ENCODE data around the gene OARD1. TPM values are rescaled to one million over a fixed set of nuclear protein-coding genes. Genes with fewer than 3 reads are reported as not detected.

Gene OARD1
- total RNA-seq, 2 donors from 2014 or later = 62.7 to 73.1 TPM

DNA sequence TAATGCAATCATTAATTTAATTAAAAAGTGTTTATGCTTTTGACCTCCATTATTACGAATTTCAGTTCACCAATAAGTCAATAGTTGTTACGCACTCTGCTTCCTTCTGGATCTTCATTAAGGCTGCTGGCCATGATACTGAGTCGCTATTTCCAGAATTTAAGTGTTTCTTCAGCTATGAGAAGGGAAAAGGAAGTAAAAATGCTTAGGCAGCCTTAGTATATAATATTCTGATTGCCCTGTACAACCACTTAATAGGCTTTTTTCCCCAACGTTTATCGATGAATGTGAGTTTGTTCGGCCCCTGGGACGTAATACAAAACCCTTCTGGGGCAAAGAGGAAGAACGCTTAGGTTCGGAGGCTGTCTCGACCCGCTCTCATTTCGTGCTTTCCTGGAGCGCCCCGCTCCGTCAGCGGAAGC is 644 bp downstream of the OARD1 start:
- H3K4me1 Mint-ChIP-seq (ENCODE audit: low read depth) = peaks cover 45% of the 10 kb centered on the region
- ATAC-seq (replicated peaks in 1 of 2) (no peak), DNase-seq (peak in 1 of 2 donors; percentile 83)
- peak overlapping the region; percentile 95 for H3K27ac Mint-ChIP-seq
- peak overlapping the region; percentile 94 to 97 for H3K4me3 Mint-ChIP-seq
- H3K27me3 Mint-ChIP-seq (ENCODE audit: low read depth) = no peaks in the 10 kb centered on the region
- peaks cover 16 to 18% of the 10 kb centered on the region in 2 donors for H3K36me3 Mint-ChIP-seq (ENCODE audit: insufficient read depth in 2 of 2)
- H3K9me3 Mint-ChIP-seq = no peaks in the 10 kb centered on the region

DNA sequence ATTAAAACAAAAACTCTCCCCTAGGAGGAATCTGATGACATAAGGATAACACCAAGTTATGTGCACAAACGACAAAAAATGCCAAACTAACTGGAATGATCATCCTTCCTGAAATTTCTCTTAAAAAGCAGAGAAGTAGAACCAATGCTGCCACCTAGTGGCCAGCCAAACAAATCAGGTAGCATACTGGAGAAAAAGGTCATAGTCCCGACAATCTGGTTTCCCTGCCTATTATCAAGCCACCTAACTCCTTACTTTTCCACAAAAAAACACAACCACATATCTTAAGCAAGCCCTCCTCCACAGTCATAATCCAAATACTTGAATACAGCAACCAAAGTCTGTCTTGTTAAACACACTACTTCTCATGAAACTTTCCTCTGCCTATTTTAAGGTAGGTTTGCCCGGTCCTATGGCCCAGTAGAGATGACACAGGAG is 5.3 kb downstream of the OARD1 start:
- DNase-seq (peak; percentile 60 to 61), ATAC-seq (replicated peaks in 1 of 2) (no peak)
- no peaks in the 10 kb centered on the region for H3K9me3 Mint-ChIP-seq
- H3K4me1 Mint-ChIP-seq (ENCODE audit: low read depth) = peaks cover 17% of the 10 kb centered on the region
- peaks cover 12 to 26% of the 10 kb centered on the region in 2 donors for H3K36me3 Mint-ChIP-seq (ENCODE audit: insufficient read depth in 2 of 2)
- H3K27ac Mint-ChIP-seq = peak overlapping the region; percentile 64
- H3K4me3 Mint-ChIP-seq = peak overlapping the region in 1 of 2 donors; percentile 3
- no peaks in the 10 kb centered on the region for H3K27me3 Mint-ChIP-seq (ENCODE audit: low read depth)

DNA sequence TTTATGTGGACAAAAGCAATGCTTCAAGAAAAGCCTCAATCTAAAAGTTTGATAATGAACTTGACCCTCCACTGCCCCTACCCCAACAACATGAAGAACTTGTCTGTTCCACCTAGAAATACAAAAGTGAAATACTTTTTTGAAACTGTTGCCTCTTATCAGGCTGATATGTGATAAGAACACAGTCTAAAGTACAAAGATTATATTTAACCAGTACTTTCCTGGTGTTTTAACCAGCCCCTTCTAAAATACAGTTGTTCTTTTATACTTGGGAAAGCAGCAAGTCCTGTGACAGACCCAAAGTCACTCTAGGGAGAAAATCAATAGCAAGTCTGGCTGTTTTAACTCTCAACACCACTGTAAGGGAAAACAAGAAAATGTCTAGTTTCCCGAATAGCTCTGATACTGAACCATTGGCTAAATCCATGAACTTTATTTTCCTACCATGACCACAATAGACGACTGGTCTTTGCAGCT is 6.6 kb downstream of the OARD1 start:
- Mint-ChIP-seq H3K27ac (no peak overlapping the region), H3K4me1 (ENCODE audit: low read depth) (peaks cover 10% of the 10 kb centered on the region), H3K4me3 (no peak overlapping the region), H3K36me3 (ENCODE audit: insufficient read depth in 2 of 2) (peaks cover 10 to 26% of the 10 kb centered on the region in 2 donors), H3K9me3 (no peaks in the 10 kb centered on the region), H3K27me3 (ENCODE audit: low read depth) (no peaks in the 10 kb centered on the region)
- DNase-seq (no peak), ATAC-seq (replicated peaks in 1 of 2) (no peak)

DNA sequence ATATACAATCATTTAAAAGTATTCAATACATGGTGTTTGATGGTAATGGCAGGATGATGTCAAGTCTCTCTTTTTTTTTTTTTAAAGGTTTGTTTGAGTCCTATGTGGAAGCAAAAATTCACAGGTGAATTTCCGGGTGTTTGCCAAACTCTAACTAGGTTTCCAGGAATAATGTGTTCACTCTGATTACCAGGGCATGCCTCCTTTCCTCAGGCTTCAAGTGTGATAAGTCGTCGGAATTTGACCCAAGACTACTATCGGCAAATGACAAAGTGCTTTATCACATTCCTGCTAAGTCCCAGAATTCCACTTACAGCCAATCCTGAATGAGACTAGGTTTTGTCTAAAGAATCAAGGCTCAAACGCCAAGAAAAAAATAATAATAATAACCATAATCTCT is 7.3 kb downstream of the OARD1 start:
- Mint-ChIP-seq H3K9me3 (no peaks in the 10 kb centered on the region), H3K27me3 (ENCODE audit: low read depth) (no peaks in the 10 kb centered on the region), H3K36me3 (ENCODE audit: insufficient read depth in 2 of 2) (peaks cover 10 to 29% of the 10 kb centered on the region in 2 donors), H3K27ac (no peak overlapping the region), H3K4me1 (ENCODE audit: low read depth) (peaks cover 8% of the 10 kb centered on the region), H3K4me3 (no peak overlapping the region)
- ATAC-seq (replicated peaks in 1 of 2) (no peak), DNase-seq (no peak)

DNA sequence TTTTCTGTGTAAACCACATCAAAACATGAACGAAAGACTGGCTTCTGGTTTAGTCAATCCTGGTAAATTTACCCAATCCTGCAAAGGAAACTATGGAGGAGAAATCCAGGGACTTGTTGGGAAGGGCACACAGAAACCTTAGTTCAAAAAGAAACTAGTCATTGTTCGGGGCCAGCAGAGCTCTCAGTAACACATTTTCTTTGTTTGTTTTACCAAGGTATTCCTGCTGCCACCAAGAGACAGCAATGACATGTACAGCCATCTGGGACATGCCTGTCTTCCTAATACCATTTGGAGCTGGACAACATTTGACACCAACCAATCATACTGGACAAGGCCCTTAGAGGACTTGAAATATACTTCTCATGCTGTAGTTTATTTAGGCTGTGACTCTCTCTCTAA is 8.3 kb downstream of the OARD1 start:
- peaks cover 10 to 29% of the 10 kb centered on the region in 2 donors for H3K36me3 Mint-ChIP-seq (ENCODE audit: insufficient read depth in 2 of 2)
- no peak for ATAC-seq (replicated peaks in 1 of 2)
- no peak for DNase-seq
- H3K4me1 Mint-ChIP-seq (ENCODE audit: low read depth) = peaks cover 8% of the 10 kb centered on the region
- H3K9me3 Mint-ChIP-seq = no peaks in the 10 kb centered on the region
- H3K27ac Mint-ChIP-seq = no peak overlapping the region
- no peak overlapping the region for H3K4me3 Mint-ChIP-seq
- H3K27me3 Mint-ChIP-seq (ENCODE audit: low read depth) = no peaks in the 10 kb centered on the region

DNA sequence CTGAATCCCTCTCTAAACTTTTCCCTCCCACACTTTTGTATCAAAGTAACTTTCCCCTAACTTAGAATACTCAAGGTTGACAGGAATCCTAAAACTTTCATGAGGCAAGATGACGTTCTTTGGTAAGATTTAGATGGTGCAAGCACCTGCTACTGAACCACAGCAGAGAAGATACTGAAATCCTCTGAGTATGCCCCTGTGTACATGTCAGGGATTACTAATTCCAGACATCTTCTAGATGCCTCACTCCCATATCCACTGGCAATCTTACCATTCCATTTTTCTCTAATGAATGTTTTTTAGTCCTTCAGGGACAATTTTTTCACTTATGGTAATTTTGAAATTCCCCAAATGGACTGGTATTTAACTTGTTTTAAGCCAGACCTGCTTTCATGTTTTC is 10.1 kb downstream of the OARD1 start:
- no peak overlapping the region for H3K27ac Mint-ChIP-seq
- H3K4me3 Mint-ChIP-seq = no peak overlapping the region
- DNase-seq (no peak), ATAC-seq (replicated peaks in 1 of 2) (no peak)
- peaks cover 5 to 20% of the 10 kb centered on the region in 2 donors for H3K36me3 Mint-ChIP-seq (ENCODE audit: insufficient read depth in 2 of 2)
- no peaks in the 10 kb centered on the region for H3K27me3 Mint-ChIP-seq (ENCODE audit: low read depth)
- H3K9me3 Mint-ChIP-seq = no peaks in the 10 kb centered on the region
- H3K4me1 Mint-ChIP-seq (ENCODE audit: low read depth) = peaks cover 6% of the 10 kb centered on the region

DNA sequence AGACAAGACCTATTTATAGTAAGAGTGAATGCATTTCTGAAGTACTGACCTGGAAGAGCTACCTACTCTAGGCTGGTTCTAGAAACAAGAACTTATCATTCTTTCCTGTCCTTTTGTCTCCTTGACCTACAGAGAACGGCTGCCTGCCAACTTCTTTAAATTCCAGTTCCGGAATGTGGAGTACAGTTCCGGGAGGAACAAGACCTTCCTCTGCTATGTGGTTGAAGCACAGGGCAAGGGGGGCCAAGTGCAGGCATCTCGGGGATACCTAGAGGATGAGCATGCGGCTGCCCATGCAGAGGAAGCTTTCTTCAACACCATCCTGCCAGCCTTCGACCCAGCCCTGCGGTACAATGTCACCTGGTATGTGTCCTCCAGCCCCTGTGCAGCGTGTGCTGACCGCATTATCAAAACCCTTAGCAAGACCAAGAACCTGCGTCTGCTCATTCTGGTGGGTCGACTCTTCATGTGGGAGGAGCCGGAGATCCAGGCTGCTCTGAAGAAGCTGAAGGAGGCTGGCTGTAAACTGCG is 10.9 kb downstream of the OARD1 start:
- Mint-ChIP-seq H3K4me1 (ENCODE audit: low read depth) (no peaks in the 10 kb centered on the region), H3K9me3 (no peaks in the 10 kb centered on the region), H3K36me3 (ENCODE audit: insufficient read depth in 2 of 2) (peaks cover 2 to 15% of the 10 kb centered on the region in 2 donors), H3K27ac (no peak overlapping the region), H3K27me3 (ENCODE audit: low read depth) (no peaks in the 10 kb centered on the region), H3K4me3 (no peak overlapping the region)
- no peak for ATAC-seq (replicated peaks in 1 of 2)
- DNase-seq = no peak

DNA sequence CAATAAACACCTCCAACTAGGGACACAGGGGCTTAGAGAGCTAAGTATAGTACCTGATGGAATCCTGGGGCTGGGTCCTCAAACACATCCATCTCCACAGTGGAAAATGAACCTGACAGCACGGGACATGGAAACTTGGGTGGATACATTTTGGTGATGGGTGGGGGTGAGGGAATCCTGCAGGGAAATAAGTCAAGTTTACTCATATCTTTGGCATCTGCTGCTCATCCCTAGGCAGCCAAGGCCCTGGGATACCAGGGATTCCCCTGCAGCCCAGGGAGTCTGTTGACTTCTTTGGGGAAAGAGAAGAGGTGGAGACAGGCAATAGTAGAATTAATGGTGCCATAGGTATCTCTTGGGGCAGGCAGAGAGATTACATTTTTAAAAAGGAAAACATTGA is 12.6 kb downstream of the OARD1 start:
- no peak overlapping the region for H3K27ac Mint-ChIP-seq
- peaks cover 2 to 9% of the 10 kb centered on the region in 2 donors for H3K36me3 Mint-ChIP-seq (ENCODE audit: insufficient read depth in 2 of 2)
- H3K9me3 Mint-ChIP-seq = no peaks in the 10 kb centered on the region
- DNase-seq = no peak
- H3K4me3 Mint-ChIP-seq = no peak overlapping the region
- no peaks in the 10 kb centered on the region for H3K4me1 Mint-ChIP-seq (ENCODE audit: low read depth)
- ATAC-seq (replicated peaks in 1 of 2) = no peak
- H3K27me3 Mint-ChIP-seq (ENCODE audit: low read depth) = no peaks in the 10 kb centered on the region

DNA sequence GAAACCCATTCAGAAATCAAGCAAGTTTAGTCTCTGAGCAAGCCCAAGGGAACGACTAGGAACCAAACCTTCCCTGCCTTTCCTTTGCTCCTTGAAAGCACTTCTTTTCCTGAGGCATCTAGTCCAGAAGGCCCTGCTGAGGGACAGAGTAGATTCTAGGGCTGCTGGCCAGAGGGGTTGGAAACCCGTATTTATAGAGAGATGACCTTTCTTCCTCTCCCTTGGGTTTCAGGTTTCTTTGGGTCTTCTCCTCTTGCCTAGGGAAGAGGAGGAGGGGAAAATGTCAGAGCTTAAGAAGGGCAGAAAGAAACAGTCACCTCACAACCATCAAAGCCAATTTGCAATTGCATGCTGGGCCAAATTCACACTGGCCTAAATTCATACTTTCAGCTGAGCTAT is 13.4 kb downstream of the OARD1 start:
- Mint-ChIP-seq H3K36me3 (ENCODE audit: insufficient read depth in 2 of 2) (peaks cover 2 to 7% of the 10 kb centered on the region in 2 donors), H3K27ac (no peak overlapping the region), H3K27me3 (ENCODE audit: low read depth) (no peaks in the 10 kb centered on the region)

DNA sequence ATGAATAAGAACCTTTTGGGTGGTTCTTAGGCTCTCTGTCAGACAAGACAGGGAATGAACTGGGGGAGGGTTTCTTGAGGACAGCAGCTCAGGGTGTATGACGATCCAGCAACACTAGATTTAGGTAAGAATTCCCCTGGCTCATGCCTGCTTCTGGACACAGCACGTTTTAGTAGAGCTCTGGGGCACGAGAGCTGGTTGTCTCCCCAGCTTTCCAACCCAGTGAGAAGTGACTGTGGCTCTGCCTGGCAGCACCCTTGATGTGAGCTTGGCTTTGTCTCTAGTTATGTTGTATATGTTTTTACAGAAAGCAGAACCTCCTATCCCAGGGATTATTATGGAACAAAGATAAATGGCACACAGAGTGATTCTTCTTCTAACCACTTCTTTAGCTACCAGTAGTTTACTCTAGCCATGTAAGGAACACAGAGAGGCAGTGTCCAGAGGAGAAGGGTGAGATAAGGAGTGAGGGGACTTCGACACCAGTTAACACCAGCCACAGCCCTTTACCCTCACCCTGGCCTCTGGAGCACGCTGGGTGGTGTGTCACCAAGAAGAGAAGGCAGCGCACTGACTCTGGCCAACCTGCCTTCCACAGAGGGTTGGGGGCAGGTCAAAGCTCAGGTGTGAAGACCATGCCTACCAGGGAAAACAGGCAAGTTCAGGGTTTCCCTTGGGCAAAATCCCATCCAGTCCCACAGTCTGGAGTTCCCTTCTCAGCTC is 15.2 kb downstream of the OARD1 start:
- H3K27me3 Mint-ChIP-seq (ENCODE audit: low read depth) = no peaks in the 10 kb centered on the region
- no peak for ATAC-seq (replicated peaks in 1 of 2)
- peaks cover 14% of the 10 kb centered on the region for H3K4me1 Mint-ChIP-seq (ENCODE audit: low read depth)
- H3K4me3 Mint-ChIP-seq = no peak overlapping the region
- H3K27ac Mint-ChIP-seq = no peak overlapping the region
- DNase-seq = no peak
- H3K36me3 Mint-ChIP-seq (ENCODE audit: insufficient read depth in 2 of 2) = peaks cover 2 to 4% of the 10 kb centered on the region in 2 donors
- H3K9me3 Mint-ChIP-seq = no peaks in the 10 kb centered on the region

More for the DNA sequence above, 13.4 kb downstream of the OARD1 start:
- ATAC-seq (replicated peaks in 1 of 2) = no peak
- Mint-ChIP-seq H3K9me3 (no peaks in the 10 kb centered on the region), H3K4me3 (no peak overlapping the region), H3K4me1 (ENCODE audit: low read depth) (no peaks in the 10 kb centered on the region)
- DNase-seq = no peak

DNA sequence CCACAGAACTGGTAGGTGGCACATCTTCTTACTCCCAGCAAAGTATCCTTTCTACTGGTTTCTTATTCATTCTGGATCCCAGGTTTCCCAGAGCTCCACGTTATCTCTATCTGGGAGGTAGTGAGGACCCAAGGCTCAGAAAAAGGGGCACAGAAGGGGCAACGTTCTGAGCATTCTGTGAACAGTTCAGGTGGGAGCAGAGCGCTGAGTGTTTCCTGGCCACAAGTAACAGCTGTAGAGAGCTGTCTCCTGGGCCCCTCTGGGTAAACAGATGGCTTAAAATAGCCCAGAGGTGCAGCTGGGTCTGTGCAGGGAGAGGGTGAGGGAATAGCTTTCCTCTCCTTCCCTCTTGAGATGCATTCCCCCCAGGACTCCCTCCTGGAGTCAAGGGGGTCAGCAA is 17.0 kb downstream of the OARD1 start:
- Mint-ChIP-seq H3K27me3 (ENCODE audit: low read depth) (no peaks in the 10 kb centered on the region), H3K36me3 (ENCODE audit: insufficient read depth in 2 of 2) (peaks cover 4 to 5% of the 10 kb centered on the region in 2 donors), H3K9me3 (no peaks in the 10 kb centered on the region), H3K27ac (no peak overlapping the region), H3K4me3 (no peak overlapping the region), H3K4me1 (ENCODE audit: low read depth) (peaks cover 17% of the 10 kb centered on the region)
- DNase-seq (no peak), ATAC-seq (replicated peaks in 1 of 2) (no peak)

DNA sequence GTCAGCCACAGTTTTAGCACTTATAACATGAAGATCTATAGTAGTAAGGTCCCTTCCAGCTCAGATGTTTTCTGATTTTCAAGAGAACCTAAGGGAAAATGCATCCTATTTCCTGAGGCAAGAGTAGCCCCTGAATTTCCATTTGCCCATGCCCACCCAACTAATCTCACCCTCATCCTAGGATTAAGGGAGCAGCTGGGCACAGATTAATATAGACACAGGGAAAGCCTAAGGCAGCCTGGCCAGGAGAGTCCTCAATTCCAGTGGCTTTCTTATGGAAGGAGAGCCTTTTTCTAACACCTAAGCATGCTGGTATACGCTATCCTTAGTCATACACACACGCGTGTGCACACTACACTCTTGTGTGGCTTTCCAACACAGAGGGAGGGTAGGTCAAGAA is 17.6 kb downstream of the OARD1 start:
- Mint-ChIP-seq H3K4me3 (no peak overlapping the region), H3K27me3 (ENCODE audit: low read depth) (no peaks in the 10 kb centered on the region), H3K36me3 (ENCODE audit: insufficient read depth in 2 of 2) (peaks cover 3 to 4% of the 10 kb centered on the region in 2 donors), H3K9me3 (no peaks in the 10 kb centered on the region), H3K27ac (no peak overlapping the region), H3K4me1 (ENCODE audit: low read depth) (peaks cover 17% of the 10 kb centered on the region)
- ATAC-seq (replicated peaks in 1 of 2) (no peak), DNase-seq (no peak)

DNA sequence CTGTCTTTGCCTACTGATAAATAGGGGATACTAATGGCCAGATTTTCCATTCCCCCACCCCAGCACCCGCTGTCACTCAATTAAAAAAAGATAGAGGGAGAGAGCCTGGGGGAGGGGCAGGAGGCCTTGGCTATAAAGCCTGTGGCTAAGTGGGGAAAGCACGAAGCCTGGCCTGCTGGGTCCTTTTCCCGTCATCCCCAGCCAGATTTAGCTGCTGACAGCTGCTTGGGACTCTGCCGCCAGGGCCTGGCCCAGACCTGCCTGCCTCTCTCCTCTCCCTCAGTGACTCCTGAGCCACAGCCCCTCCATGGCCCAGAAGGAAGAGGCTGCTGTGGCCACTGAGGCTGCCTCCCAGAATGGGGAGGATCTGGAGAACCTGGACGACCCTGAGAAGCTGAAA is 19.1 kb downstream of the OARD1 start, which contains the start of gene APOBEC2:
Gene APOBEC2 (plus strand): TSS at position 162 of the 400 bp plus-strand sequence. CDS start 146 bp downstream, at position 308.
- Mint-ChIP-seq H3K27ac (peak within 1 kb of the TSS; percentile 31), H3K4me1 (ENCODE audit: low read depth) (peaks cover 17% of the 10 kb centered on the region)

More for the DNA sequence above, 19.1 kb downstream of the OARD1 start, which contains the start of gene APOBEC2:
- ATAC-seq (replicated peaks in 1 of 2) (no peak), DNase-seq (no peak)
- no peaks in the 10 kb centered on the region for H3K9me3 Mint-ChIP-seq
- H3K4me3 Mint-ChIP-seq = no peak within 1 kb of the TSS
- no peaks in the 10 kb centered on the region for H3K27me3 Mint-ChIP-seq (ENCODE audit: low read depth)
- H3K36me3 Mint-ChIP-seq (ENCODE audit: insufficient read depth in 2 of 2) = peaks cover 3 to 4% of the 10 kb centered on the region in 2 donors

Measured in activated T-cell treated with anti-CD3 and anti-CD28 coated beads, Interleukin-2, amount 50 U/mL, for 72 hours (primary cell).